KG1 (cell line): ENCODE results near the gene LMAN1.

Experiments
- DNase-seq: peaks from one replicate; lab custom pipeline; 2025; lab: John Stamatoyannopoulos, UW

Gene LMAN1

GRCh38 chr18:59359576-59359952 is 499 bp upstream of the LMAN1 start:
- DNase-seq, result peak; percentile 67

- no peak for DNase-seq
These were observed 702 bp downstream of the LMAN1 start for GRCh38 chr18:59358414-59358711.

DNA sequence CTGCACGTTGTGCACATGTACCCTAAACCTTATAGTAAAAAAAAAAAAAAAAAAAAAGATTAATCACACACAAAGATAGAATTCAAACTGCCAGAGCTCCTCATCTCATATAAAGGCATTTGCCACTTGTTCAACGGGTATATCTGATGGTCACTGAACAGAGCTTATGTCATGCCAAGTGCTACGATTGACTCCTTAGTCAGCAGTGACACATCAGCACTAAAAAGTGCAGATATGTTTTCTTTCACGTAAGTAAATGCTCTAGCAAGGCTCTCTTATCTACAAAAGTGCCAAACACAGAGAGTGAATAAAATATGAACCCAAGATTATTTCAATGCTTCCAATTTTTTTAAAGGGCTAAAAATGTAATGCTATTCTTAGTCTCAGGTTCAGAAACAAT is 1.1 kb downstream of the LMAN1 start:
- no peak for DNase-seq

- no peak for DNase-seq
These were observed 4.3 kb downstream of the LMAN1 start for GRCh38 chr18:59354731-59355130.

DNA sequence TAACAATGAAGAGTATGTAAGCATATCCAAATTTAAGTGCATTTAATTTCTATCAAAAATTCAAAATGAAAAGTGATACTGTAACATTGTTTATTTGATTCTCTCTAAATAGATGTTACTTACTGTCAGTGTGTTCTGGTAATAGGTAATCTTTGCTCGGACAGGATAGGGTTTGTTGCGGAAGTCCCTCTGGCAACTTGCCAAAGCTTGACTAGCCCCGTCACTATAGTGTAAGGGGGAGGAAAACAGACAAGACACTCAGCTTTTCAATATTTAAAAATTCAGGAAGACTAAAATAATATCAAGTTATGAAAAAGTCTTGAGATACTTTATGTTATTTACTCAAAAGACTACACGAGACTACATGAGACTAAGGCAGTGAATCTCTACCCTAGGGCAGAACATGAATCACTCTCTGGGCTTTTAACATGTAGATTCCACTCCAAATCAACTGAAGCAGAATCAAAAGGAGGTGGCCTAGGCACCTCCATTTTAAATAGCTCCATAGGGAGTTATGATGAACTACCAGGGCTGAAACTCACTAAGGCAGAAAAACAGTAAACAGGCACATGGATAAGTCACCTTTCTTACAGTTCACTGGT is 5.9 kb downstream of the LMAN1 start:
- DNase-seq, result no peak

- no peak for DNase-seq
These were observed 6.7 kb downstream of the LMAN1 start for GRCh38 chr18:59352250-59352855.

GRCh38 chr18:59345556-59345955 is 13.5 kb downstream of the LMAN1 start:
- DNase-seq, result no peak

DNA sequence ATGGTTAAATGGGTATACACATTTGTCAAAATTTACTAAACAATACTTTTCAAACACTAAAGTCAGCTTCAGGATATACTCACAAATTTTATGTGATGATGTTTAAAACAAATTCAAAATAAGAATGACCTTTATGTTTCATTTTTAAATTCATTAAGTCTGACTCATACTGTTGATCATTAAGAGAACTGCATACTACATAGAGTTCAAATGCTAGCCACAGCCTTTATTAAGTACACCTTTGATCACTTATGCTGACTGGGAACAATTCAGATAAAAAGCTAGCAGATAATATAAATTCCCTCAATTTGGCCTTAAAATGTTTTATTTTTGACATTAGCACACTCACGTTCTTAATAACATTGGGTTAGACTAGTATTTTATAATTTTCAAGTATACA is 14.1 kb downstream of the LMAN1 start:
- DNase-seq, result no peak

GRCh38 chr18:59343926-59344325 is 15.1 kb downstream of the LMAN1 start:
- no peak for DNase-seq

- DNase-seq, result no peak
These were observed 18.2 kb downstream of the LMAN1 start for GRCh38 chr18:59340817-59341216.

DNA sequence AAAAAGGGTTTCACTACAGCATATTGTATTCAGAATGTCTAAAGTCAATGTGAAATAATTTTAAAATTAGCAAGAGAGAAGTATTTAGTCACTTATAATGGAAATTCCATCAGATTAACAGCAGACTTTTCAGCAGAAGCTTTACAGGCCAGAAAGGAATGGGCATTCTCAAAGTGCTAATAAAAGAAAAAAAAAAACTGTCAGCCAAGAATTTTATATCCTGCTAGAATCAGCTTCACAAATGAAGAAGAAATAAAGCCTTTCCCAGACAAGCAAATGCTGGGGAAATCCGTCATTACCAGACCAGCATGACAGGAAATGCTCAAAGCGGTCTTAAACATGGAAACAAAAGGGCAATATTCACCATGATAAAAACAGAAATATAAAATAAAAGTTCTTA is 18.8 kb downstream of the LMAN1 start:
- DNase-seq, result no peak

- DNase-seq, result no peak
These were observed 26.1 kb downstream of the LMAN1 start for GRCh38 chr18:59332986-59333385.

GRCh38 chr18:59328683-59329082 is 30.4 kb downstream of the LMAN1 start:
- no peak for DNase-seq

- no peak for DNase-seq
These were observed 33.1 kb downstream of the LMAN1 start for GRCh38 chr18:59325965-59326364.

DNA sequence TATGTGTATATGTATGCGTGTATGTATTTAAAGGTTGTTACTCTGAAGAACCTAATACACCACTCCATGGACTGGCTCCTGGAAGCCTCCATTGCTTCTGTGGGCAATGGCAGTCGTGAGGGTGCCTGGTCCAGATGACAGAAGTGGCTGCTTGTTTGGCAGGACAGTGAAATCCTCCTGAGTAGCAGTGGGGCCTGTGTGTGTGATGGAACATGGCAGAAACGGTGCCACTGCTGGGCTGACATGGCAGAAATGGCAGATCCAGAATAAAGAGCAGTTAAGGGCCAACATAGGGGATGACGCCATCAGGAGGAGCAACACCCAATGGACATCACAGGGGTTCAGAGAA is 34.5 kb downstream of the LMAN1 start:
- no peak for DNase-seq

- DNase-seq, result no peak
These were observed 35.0 kb downstream of the LMAN1 start for GRCh38 chr18:59323931-59324622.

DNA sequence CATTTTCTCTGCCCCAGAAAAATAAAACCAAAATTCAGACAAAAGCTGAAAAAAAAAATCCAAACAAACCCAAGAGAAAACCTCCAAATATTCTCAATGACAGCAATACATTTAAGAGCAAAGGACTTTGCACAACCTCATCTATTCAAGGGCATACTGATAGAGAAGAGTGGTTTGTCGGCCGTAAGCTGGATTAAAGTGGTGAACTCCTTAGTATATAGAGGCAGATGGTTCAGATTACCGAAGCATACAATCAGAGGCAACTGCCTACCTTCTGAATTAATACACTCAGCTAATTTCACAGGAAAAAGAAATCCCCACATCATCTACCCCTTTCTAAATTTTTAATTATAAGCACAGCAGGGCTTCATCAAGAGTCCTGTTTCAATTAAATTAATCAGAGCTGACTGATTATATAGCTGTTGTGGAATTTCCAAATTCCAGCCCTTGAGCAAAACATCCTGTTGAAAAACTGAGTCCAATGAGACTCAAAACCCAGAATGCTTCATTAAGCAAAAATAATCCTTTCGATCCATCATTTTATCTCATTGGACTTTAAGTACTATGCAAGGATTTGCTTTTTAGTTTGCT is 40.5 kb downstream of the LMAN1 start, which contains the start of gene CPLX4:
TSS of gene CPLX4 (minus strand) at position 190 of the 591 bp plus-strand sequence. CDS start at position 3, 187 bp downstream.
- no peak for DNase-seq

- DNase-seq, result no peak
These were observed 47.4 kb downstream of the LMAN1 start for GRCh38 chr18:59311631-59312030.

DNA sequence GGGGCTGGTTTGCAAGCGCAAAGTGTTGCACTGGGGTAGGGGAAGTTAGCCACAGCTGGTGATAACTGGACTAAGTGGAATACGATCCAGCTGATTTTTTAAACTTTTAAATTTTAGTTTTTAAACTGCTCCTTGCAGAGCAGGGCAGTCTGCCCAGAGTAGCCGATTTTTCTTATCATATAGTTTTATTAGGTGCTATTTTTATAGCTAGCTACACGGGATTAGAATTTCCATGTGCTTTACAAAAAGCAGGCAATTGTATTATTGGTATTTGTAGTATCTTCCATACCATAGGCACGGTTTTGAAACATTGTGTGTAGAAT is 50.2 kb downstream of the LMAN1 start:
- no peak for DNase-seq

GRCh38 chr18:59308248-59308937 is 50.7 kb downstream of the LMAN1 start:
- DNase-seq, result peak; percentile 35

DNA sequence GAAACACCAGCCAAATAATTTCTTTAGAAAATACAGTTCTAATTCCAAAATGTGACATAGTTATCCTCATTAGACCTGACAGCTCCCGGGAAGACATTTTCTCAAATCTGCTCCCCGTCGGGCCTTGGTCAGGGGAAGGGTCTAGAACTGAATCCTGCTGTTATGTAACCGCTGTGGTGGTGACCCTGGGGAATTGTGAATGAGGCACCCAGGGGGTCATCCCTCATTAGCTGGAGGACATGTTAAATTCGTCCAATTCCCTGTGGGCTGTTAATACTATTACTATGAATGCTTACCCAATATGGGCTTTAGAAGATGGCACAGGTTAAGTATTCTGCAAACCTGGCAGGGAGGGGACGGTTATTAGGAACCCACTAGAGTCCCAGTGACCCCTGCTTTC is 52.4 kb downstream of the LMAN1 start:
- DNase-seq, result no peak

DNA sequence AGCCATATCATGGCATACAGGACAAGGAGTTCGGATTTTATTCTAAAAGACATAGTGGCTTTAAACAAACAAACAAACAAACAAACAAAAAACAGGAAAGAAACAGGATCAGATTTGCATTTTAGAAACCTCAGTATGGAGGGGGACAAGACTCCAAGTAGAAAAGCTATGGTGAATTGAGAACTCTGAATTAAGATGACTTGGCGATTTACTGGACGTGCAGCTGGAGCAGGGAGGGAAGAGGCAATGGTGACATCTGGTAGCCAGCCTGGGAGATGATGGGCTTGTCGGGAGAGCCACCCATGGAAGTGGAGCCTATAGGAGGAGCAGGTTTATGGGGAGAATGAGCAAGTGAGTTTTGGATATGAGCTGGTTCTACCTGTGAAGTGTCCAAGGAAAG is 53.8 kb downstream of the LMAN1 start:
- no peak for DNase-seq

GRCh38 chr18:59303656-59304195 is 55.3 kb downstream of the LMAN1 start:
- no peak for DNase-seq
